ENCODE results near the gene CD2AP.
A peak's percentile ranks its signal among the peaks of the same experiment; 100 is the strongest.
"Not testable (repeated sequence)": the region's sequence is repeated elsewhere in the genome, so short reads cannot be mapped to it uniquely, and the experiment has no call there.

CD2AP gene

DNA sequence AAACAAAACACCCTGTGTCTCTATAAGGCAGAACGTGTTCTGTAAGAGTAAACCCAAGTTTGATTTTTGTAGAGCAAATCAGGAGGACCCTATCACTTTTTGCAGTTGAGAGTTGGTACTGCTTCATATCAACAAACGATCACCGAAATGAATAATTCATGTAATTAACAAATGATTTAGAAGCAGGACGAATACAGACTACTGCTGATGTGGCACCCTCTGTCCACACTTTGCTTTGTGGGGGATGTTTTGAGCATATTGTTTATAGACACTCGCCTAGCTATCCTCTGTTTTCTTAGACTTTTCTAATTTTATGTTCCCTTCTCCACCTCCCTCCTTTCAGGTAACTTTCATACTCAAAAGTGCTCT, 1.5 kb downstream of the CD2AP start:
- peaks cover 12% of the 10 kb centered on the region for H3K36me3 Mint-ChIP-seq (ENCODE audit: low read depth)

DNA sequence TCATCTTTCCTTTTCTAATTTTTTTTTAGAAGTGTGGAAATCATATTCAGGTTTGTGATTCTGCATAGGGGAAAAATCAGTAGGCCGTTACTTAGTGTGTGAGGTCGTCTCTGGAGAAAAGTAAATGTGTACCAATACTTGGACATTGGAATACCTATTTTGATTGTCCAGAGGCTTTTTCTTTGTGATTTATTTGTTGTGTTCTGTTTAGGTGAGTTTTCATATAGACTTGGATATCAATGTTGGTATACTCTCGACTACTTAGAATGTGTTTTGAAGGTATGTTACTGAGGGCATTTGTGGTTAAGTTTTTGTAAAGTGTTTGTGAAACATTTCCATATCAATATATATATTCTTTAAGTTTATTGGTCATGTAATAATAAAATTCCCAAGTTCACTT, 2.3 kb downstream of the CD2AP start:
- peaks cover 56% of the 10 kb centered on the region for H3K4me1 Mint-ChIP-seq (ENCODE audit: low read depth)
- peak overlapping the region; percentile 88 for H3K4me3 Mint-ChIP-seq
- H3K27me3 Mint-ChIP-seq = no peaks in the 10 kb centered on the region
- no peak overlapping the region for H3K27ac Mint-ChIP-seq
- peaks cover 12% of the 10 kb centered on the region for H3K36me3 Mint-ChIP-seq (ENCODE audit: low read depth)
- H3K9me3 Mint-ChIP-seq = no peaks in the 10 kb centered on the region
- DNase-seq = no peak

More for the DNA sequence above, 1.5 kb downstream of the CD2AP start:
- H3K4me3 Mint-ChIP-seq = peak overlapping the region; percentile 88
- peaks cover 48% of the 10 kb centered on the region for H3K4me1 Mint-ChIP-seq (ENCODE audit: low read depth)
- H3K9me3 Mint-ChIP-seq = no peaks in the 10 kb centered on the region
- no peak for DNase-seq
- peak overlapping the region; percentile 93 for H3K27ac Mint-ChIP-seq
- no peaks in the 10 kb centered on the region for H3K27me3 Mint-ChIP-seq

DNA sequence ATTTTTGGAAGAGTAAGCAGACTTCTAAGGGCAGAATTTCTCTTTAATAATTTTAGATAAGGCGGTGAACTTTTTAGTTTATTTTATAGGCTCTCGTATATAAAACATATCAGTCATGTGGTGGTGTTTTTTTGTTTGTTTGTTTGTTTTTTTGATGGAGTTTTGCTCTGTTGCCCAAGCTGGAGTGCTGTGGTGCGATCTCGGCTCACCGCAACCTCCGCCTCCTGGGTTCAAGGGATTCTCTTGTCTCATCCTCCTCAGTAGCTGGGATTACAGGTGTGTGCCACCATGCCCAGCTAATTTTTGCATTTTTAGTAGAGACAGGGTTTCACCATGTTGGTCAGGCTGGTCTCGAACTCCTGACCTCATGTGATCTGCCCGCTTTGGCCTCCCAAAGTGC, 3.6 kb downstream of the CD2AP start:
- H3K36me3 Mint-ChIP-seq (ENCODE audit: low read depth) = peaks cover 12% of the 10 kb centered on the region
- H3K27me3 Mint-ChIP-seq, H3K27ac Mint-ChIP-seq, H3K4me3 Mint-ChIP-seq, DNase-seq, H3K9me3 Mint-ChIP-seq: not testable (repeated sequence)
- H3K4me1 Mint-ChIP-seq (ENCODE audit: low read depth) = peaks cover 63% of the 10 kb centered on the region

DNA sequence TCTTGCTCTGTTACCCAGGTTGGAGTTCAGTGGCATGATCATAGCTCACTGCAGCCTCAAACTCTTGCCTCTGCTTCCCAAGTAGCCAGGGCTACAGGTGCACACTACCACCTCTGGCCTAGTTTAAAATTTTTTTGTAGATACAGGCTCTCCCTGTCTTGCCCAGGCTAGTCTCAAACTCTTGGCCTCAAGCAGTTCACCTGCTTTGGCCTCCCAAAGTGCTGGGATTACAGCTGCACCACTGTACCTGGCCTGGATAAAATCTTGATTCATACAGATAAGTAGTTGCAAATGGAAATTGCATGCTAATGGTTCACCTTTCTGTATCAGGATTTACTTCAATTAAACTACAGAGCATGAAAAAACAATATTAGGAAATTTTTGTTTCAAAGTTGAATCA, 4.2 kb downstream of the CD2AP start:
- peaks cover 66% of the 10 kb centered on the region for H3K4me1 Mint-ChIP-seq (ENCODE audit: low read depth)
- no peak overlapping the region for H3K27ac Mint-ChIP-seq
- no peak for DNase-seq
- peaks cover 12% of the 10 kb centered on the region for H3K36me3 Mint-ChIP-seq (ENCODE audit: low read depth)
- H3K27me3 Mint-ChIP-seq = no peaks in the 10 kb centered on the region
- no peak overlapping the region for H3K4me3 Mint-ChIP-seq
- H3K9me3 Mint-ChIP-seq = no peaks in the 10 kb centered on the region

DNA sequence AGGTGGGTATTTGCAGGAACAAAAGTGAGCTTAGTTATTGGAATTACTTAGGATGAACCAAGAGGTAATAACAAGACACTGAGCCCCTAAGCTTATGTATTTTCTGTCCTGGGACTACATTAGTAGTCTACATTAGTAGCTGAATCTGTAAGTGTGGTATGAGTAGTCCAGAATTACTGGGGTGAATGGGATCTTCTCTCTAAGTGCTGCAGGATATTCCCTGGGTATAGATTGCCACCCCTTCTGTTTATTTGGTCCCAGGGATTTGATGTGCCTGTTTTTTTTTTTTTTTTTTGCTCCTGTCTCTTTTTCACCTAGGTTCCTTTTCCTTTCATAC, 5.9 kb downstream of the CD2AP start:
- no peak for DNase-seq
- no peak overlapping the region for H3K27ac Mint-ChIP-seq
- H3K4me1 Mint-ChIP-seq (ENCODE audit: low read depth) = peaks cover 66% of the 10 kb centered on the region

DNA sequence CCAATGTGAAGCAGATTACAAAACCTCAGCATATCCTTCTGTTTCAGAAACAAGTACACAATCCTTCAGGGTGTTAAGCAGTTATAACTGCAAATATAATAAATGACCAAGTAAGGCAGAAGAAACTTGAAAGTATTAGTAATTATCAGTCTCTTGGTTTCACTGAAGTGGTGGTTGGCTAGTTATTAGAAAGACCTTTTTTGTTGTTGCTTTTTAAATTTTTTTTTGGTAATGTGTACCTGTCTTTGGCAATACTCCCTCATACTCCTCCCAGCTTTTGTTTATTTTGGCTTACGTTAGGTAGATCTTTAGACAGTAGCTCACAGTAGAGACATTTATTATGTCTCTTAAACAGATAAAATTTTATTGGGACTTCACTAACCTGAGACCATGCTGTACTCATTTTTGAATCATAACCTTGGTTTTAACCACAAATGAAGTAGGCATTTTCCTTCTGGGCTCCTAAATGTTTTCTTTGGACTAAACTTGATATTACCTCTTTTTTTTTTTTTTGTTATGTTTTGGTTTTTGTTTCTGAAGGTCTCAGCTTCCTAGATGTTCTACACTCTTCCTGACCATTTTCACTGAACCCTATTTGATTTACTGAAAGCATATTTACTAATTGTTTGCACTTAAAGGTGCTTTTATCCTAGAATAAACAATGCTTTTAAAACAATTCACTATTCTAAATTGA, 6.4 kb downstream of the CD2AP start:
- H3K27me3 Mint-ChIP-seq = no peaks in the 10 kb centered on the region
- peaks cover under 1% of the 10 kb centered on the region for H3K36me3 Mint-ChIP-seq (ENCODE audit: low read depth)
- H3K4me1 Mint-ChIP-seq (ENCODE audit: low read depth) = peaks cover 65% of the 10 kb centered on the region
- peak overlapping the region; percentile 5 for H3K27ac Mint-ChIP-seq
- no peak overlapping the region for H3K4me3 Mint-ChIP-seq
- no peaks in the 10 kb centered on the region for H3K9me3 Mint-ChIP-seq
- DNase-seq = no peak

More for the DNA sequence above, 5.9 kb downstream of the CD2AP start:
- Mint-ChIP-seq H3K36me3 (ENCODE audit: low read depth) (peaks cover 5% of the 10 kb centered on the region), H3K27me3 (no peaks in the 10 kb centered on the region), H3K4me3 (no peak overlapping the region), H3K9me3 (no peaks in the 10 kb centered on the region)

DNA sequence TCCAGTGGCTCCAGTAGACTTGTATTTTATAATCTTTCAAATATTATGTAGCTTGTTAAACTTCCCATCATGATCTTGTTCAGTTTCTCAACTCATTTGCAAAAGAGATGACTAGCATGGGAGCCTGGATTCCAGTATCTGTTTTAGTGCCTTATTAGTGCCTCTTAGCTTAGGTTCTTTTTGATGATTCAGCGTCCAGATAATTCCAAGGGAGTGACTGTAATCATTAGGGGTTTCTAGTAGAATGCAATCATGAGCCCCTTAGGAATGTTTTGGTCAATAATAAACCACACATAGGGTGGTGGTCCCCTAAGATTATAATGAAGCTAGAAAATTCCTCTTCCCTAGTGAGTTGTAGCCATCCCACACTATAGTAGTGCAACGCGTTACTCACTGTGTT, 7.0 kb downstream of the CD2AP start:
- H3K4me3 Mint-ChIP-seq = no peak overlapping the region
- no peak for DNase-seq
- H3K27ac Mint-ChIP-seq = no peak overlapping the region
- H3K9me3 Mint-ChIP-seq = no peaks in the 10 kb centered on the region
- peaks cover 64% of the 10 kb centered on the region for H3K4me1 Mint-ChIP-seq (ENCODE audit: low read depth)
- no peaks in the 10 kb centered on the region for H3K36me3 Mint-ChIP-seq (ENCODE audit: low read depth)
- no peaks in the 10 kb centered on the region for H3K27me3 Mint-ChIP-seq

DNA sequence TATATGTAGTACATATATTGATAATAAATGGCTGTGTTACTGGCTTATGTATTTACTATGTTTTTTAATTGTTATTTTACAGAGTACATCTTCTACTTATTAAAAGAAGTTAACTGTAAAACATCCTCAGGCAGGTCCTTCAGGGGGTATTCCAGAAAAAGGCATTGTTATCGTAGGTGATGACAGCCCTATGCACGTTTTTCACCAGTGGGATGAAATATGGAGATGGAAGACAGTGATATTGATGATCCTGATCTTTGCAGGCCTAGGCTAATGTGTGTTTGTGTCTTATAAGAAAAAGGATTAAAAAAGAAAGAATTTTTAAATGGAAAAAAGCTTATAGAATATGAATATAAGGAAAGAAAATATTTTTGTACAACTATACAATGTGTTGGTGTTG, 7.5 kb downstream of the CD2AP start:
- no peak for DNase-seq
- Mint-ChIP-seq H3K4me3 (no peak overlapping the region), H3K27me3 (no peaks in the 10 kb centered on the region), H3K4me1 (ENCODE audit: low read depth) (peaks cover 63% of the 10 kb centered on the region), H3K9me3 (no peaks in the 10 kb centered on the region), H3K27ac (no peak overlapping the region), H3K36me3 (ENCODE audit: low read depth) (no peaks in the 10 kb centered on the region)

DNA sequence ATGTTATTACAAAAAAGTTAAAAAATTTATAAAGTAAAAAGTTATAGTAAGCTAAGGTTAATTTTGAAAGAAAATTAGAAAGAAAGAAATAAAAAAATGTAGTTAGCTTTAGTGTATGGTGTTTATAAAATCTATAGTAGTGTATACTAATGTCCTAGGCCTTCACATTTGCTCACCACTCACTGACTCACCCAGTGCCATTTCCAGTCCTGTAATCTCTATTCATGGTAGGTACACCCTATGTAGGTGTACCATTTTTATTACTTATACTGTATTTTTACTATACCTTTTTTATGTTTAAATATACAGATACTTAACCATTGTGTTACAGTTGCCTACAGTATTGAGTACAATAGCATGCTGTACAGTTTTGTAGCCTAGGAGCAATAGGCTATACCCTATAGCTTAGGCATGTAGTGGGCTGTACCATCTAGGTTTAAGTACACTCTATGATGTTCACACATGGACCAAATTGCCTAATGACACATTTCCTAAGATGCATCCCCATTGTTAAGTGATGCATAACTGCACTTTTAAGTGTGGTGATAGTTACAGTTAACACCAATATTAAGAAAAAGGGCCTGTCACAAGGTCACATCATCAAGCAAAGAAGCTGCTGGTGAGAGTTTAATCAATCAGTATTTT, 8.0 kb downstream of the CD2AP start:
- Mint-ChIP-seq H3K4me3 (no peak overlapping the region), H3K4me1 (ENCODE audit: low read depth) (peaks cover 60% of the 10 kb centered on the region), H3K9me3 (no peaks in the 10 kb centered on the region), H3K36me3 (ENCODE audit: low read depth) (no peaks in the 10 kb centered on the region), H3K27me3 (no peaks in the 10 kb centered on the region), H3K27ac (no peak overlapping the region)
- no peak for DNase-seq

DNA sequence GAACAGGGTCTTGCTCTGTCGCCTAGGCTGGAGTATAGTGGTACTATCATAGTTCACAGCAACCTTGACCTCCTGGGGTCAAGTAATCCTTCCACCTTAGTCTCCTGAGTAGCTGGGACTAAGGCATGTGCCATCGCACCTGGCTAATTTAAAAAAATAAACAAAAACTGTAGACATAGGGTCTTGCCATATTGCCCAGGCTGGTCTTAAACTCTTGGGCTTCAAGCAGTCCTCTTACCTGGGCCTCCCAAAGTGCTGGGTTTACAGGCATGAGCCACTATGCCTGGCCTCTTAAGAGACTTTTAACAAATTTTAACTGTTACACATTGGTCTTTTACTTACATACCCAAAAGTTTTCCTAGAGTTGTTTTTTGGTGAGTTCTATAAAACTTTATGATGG, 12.4 kb downstream of the CD2AP start:
- H3K27me3 Mint-ChIP-seq = no peaks in the 10 kb centered on the region
- peaks cover 5% of the 10 kb centered on the region for H3K36me3 Mint-ChIP-seq (ENCODE audit: low read depth)
- peaks cover 59% of the 10 kb centered on the region for H3K4me1 Mint-ChIP-seq (ENCODE audit: low read depth)
- no peak overlapping the region for H3K27ac Mint-ChIP-seq
- no peak overlapping the region for H3K4me3 Mint-ChIP-seq
- no peak for DNase-seq
- no peaks in the 10 kb centered on the region for H3K9me3 Mint-ChIP-seq

DNA sequence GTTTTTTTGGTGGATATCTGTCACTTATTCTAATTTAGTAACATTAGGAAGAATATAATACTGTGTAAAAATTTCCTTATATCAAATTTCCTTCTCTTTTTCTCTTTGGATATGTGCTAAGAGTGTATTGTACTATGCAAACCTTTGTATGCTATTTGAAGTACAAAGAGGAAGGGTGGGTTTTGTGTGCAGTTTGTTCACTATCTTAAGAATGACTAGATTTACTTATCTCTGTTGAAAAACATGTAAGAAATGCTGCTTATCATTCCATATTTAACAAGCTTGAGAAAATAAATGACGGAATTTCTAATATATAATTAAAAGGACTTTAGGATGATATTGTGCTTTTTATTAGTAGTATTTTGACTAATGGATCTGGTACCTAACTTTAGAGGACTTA, 13.1 kb downstream of the CD2AP start:
- Mint-ChIP-seq H3K4me3 (no peak overlapping the region), H3K27me3 (no peaks in the 10 kb centered on the region), H3K27ac (no peak overlapping the region), H3K4me1 (ENCODE audit: low read depth) (peaks cover 63% of the 10 kb centered on the region), H3K9me3 (no peaks in the 10 kb centered on the region), H3K36me3 (ENCODE audit: low read depth) (peaks cover 5% of the 10 kb centered on the region)
- no peak for DNase-seq

DNA sequence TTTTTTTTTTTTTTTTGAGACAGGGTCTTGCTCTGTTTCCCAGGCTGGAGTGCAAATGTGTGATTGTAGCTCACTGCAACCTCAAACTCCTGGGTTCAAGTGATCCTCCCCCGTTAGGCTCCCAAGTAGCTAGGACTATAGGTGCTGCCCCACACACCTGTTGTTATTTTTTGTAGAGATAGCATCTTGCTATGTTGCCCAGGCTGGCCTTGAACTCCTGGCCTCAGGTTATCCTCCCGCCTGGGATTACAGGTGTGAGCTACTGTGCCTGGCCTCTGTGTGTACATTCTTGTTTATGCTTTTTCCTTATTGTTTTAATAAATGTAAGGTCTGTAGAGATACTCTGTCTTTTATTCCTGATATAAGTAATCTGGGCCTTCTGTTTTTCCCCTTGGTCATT, 14.8 kb downstream of the CD2AP start:
- Mint-ChIP-seq H3K9me3 (no peaks in the 10 kb centered on the region), H3K27ac (no peak overlapping the region), H3K36me3 (ENCODE audit: low read depth) (peaks cover 5% of the 10 kb centered on the region), H3K4me1 (ENCODE audit: low read depth) (peaks cover 62% of the 10 kb centered on the region), H3K27me3 (no peaks in the 10 kb centered on the region), H3K4me3 (no peak overlapping the region)
- no peak for DNase-seq

DNA sequence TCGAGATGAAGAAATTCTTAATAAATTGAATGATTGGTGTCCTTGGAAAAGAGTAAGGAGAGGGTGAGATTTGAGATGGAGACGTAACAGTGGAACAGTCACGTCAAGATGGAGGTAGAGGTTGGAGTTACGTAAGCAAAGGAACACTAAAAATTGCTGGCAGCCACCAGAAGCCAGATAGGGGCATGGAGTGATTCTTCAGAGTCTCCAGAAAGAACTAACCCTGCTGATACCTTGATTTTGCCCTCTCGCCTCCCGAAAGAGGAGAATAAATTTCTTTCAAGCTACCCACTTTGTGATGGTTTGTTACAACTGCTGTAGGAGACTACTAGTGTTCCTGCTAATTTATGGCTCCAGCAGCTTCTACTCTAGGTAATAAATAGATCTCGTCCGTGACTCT, 17.6 kb downstream of the CD2AP start:
- H3K4me3 Mint-ChIP-seq = no peak overlapping the region
- H3K9me3 Mint-ChIP-seq = no peaks in the 10 kb centered on the region
- no peak overlapping the region for H3K27ac Mint-ChIP-seq
- H3K4me1 Mint-ChIP-seq (ENCODE audit: low read depth) = peaks cover 75% of the 10 kb centered on the region
- H3K36me3 Mint-ChIP-seq (ENCODE audit: low read depth) = peaks cover 8% of the 10 kb centered on the region
- DNase-seq = no peak
- H3K27me3 Mint-ChIP-seq = no peaks in the 10 kb centered on the region

DNA sequence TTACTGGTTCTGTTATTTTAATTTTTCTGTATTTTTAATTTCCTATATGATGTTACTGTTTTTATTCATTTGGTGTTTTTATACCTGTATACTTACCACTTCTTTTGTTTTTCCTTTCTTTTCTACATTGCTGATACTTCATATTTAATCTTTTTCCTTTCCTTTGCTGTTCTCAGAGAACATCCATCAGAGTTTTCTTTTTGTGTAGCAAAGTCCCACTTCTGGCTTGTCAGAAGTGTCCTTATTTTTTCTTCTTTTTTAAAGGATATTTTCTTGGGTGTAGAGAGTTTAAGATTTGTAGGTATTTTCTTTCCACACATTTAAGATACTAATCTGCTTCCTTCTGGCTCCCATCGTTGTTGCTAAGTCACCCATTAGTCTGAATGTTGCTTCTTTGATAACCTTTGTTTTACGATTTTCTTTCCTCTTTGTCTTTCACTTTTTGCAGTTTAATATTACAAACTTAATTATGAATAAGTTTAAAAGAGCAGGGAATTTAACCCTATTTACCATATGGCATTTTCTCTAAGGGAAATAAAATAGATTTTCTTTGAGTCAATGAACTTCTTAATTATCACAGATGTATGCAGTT, 18.5 kb downstream of the CD2AP start:
- no peaks in the 10 kb centered on the region for H3K9me3 Mint-ChIP-seq
- no peak for DNase-seq
- H3K4me3 Mint-ChIP-seq = no peak overlapping the region
- peaks cover 8% of the 10 kb centered on the region for H3K36me3 Mint-ChIP-seq (ENCODE audit: low read depth)
- H3K4me1 Mint-ChIP-seq (ENCODE audit: low read depth) = peaks cover 76% of the 10 kb centered on the region
- H3K27me3 Mint-ChIP-seq = no peaks in the 10 kb centered on the region
- H3K27ac Mint-ChIP-seq = no peak overlapping the region

DNA sequence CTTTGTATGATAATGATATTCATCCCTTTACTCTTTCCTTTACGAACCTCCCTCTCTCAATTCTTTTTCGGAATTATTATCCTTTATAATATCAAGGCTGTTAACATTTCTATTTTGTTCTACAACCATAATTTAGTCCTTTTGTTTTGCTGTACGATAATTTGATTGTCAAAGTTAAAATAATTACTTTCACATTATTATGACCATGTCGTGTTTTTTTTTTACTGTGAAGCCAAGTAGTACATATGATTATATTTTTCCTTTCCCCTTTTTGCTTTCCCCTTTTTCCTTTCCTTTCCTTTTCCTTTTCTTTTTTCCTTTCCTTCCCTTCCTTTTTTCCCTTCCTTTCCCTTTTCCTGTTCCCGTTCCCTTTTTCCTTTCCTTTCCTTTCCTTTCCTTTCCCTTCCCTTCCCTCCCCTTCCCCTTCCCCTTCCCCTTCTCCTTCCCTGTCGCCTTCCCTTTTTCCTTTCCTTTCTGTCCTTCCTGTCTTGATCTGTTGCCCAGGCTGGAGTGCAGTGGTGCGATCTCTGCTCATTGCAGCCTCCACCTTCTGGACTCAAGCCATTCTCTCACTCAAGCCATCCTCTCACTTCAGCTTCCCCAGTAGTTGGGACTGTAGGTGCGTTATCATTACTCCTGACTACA, 19.5 kb downstream of the CD2AP start:
- no peaks in the 10 kb centered on the region for H3K9me3 Mint-ChIP-seq
- peaks cover 10% of the 10 kb centered on the region for H3K36me3 Mint-ChIP-seq (ENCODE audit: low read depth)
- peaks cover 80% of the 10 kb centered on the region for H3K4me1 Mint-ChIP-seq (ENCODE audit: low read depth)
- H3K27ac Mint-ChIP-seq = no peak overlapping the region
- H3K27me3 Mint-ChIP-seq = no peaks in the 10 kb centered on the region
- H3K4me3 Mint-ChIP-seq = no peak overlapping the region
- DNase-seq = no peak
